K562 (cell line): ENCODE data around the gene CD69. TPM values are rescaled to one million over a fixed set of nuclear protein-coding genes. Genes with fewer than 3 reads are reported as not detected.
A peak's percentile ranks its signal among the peaks of the same experiment; 100 is the strongest.

Experiments
- CGGBP1 ChIP-seq: fragments of 250-450 bp; sonication (Bioruptor Pico); IDR thresholded peaks from 2 replicates; pipeline ENCODE4 v1.9.0; 2021; ENCODE audit warnings: mild to moderate bottlenecking
- ELF1 ChIP-seq: fragments of 200-800 bp; sonication (Bioruptor generic); IDR thresholded peaks from 2 replicates; pipeline ENCODE4 v1.6.1; 2016; ENCODE audit warnings: missing genetic modification characterization, missing compliant biosample characterization
- EZH2 ChIP-seq: IDR thresholded peaks from 2 replicates; pipeline ENCODE4 v1.6.1; 2012; ENCODE audit warnings: low read depth, mild to moderate bottlenecking, inconsistent platforms, low read length, borderline replicate concordance
- JUN ChIP-seq, 2 experiments: sonication (generic) in 1 of 2; formaldehyde crosslinking in 1 of 2; IDR thresholded peaks; 2 replicates each; pipeline versions ENCODE4 v1.6.1 to v1.8.0; 2012 to 2022; ENCODE audit warnings: borderline replicate concordance in 2 of 2, mild to moderate bottlenecking in 2 of 2, improper control_type of control experiment in 1 of 2, low read depth in 1 of 2, low read length in 1 of 2, missing genetic modification reagents in 1 of 2
- JUNB ChIP-seq: fragments of 450-650 bp; formaldehyde crosslinking; conservative IDR thresholded peaks from 2 replicates; pipeline ENCODE4 v1.4.0; 2020; ENCODE audit warnings: mild to moderate bottlenecking
- MEF2D ChIP-seq: conservative IDR thresholded peaks from 2 replicates; pipeline ENCODE4 v1.6.1; 2016; ENCODE audit warnings: low read depth, missing genetic modification characterization, missing compliant biosample characterization
- MYC ChIP-seq, 2 experiments: fragments of 250-450 bp in 1 of 2; sonication (Bioruptor Pico) in 1 of 2; IDR thresholded peaks; 2 replicates each; pipeline versions ENCODE4 v1.5.1 to v1.6.1; 2012 to 2021; ENCODE audit warnings: low read depth in 2 of 2, borderline replicate concordance in 1 of 2, improper control_type of control experiment in 1 of 2, low read length in 1 of 2, mild to moderate bottlenecking in 1 of 2, moderate library complexity in 1 of 2
- NCOA6 ChIP-seq: fragments of 450-650 bp; IDR thresholded peaks from 2 replicates; pipeline ENCODE4 v1.6.1; 2017; ENCODE audit warnings: mild to moderate bottlenecking
- OTX1 ChIP-seq: fragments of 450-650 bp; formaldehyde crosslinking; IDR thresholded peaks from 2 replicates; pipeline ENCODE4 v1.4.0; 2022; ENCODE audit warnings: mild to moderate bottlenecking
- POU5F1 ChIP-seq: fragments of 150-350 bp; IDR thresholded peaks from 2 replicates; pipeline ENCODE4 v1.6.1; 2014; ENCODE audit warnings: borderline replicate concordance, low read length, low read depth, mild to moderate bottlenecking; ENCODE audit not compliant: partially characterized antibody
- RAD21 ChIP-seq, 2 experiments: fragments of 250-450 bp in 1 of 2; fragments of 450-650 bp in 1 of 2; sonication (Bioruptor Pico) in 1 of 2; formaldehyde crosslinking in 1 of 2; IDR thresholded peaks in 1 of 2; conservative IDR thresholded peaks in 1 of 2; 2 replicates each; pipeline versions ENCODE4 v1.4.0 to v1.8.0; 2020 to 2022; ENCODE audit warnings: mild to moderate bottlenecking in 2 of 2, moderate library complexity in 1 of 2
- RBM15 ChIP-seq: fragments of 200-400 bp; formaldehyde crosslinking; IDR thresholded peaks from 2 replicates; pipeline ENCODE4 v1.6.1; 2018; ENCODE audit warnings: mild to moderate bottlenecking, low read length, moderate library complexity; ENCODE audit not compliant: insufficient read depth
- RBM25 ChIP-seq: fragments of 200-400 bp; formaldehyde crosslinking; IDR thresholded peaks from 2 replicates; pipeline ENCODE4 v1.6.1; 2018; ENCODE audit warnings: low read length, low read depth, moderate library complexity; ENCODE audit not compliant: severe bottlenecking
- SAFB ChIP-seq: fragments of 200-400 bp; formaldehyde crosslinking; IDR thresholded peaks from 2 replicates; pipeline ENCODE4 v1.6.1; 2017; ENCODE audit warnings: low read depth, low read length, borderline replicate concordance
- SNIP1 ChIP-seq: fragments of 450-650 bp; IDR thresholded peaks from 2 replicates; pipeline ENCODE4 v1.7.1; 2017; ENCODE audit warnings: low read depth, mild to moderate bottlenecking
- STAT6 ChIP-seq: sonication (generic); formaldehyde crosslinking; IDR thresholded peaks from 2 replicates; pipeline ENCODE4 v1.8.1; 2023; ENCODE audit warnings: mild to moderate bottlenecking, missing genetic modification reagents
- THRAP3 ChIP-seq: fragments of 450-650 bp; IDR thresholded peaks from 2 replicates; pipeline ENCODE4 v1.6.1; 2016; ENCODE audit warnings: mild to moderate bottlenecking, inconsistent platforms, borderline replicate concordance
- ZBTB12 ChIP-seq: fragments of 250-450 bp; sonication (Bioruptor Pico); IDR thresholded peaks from 2 replicates; pipeline ENCODE4 v1.4.0; 2020
- ZKSCAN3 ChIP-seq: fragments of 250-450 bp; sonication (Bioruptor Pico); IDR thresholded peaks from 2 replicates; pipeline ENCODE4 v1.4.0; 2020
- ZNF212 ChIP-seq: fragments of 450-650 bp; formaldehyde crosslinking; IDR thresholded peaks from 2 replicates; pipeline ENCODE4 v1.4.0; 2020; ENCODE audit warnings: mild to moderate bottlenecking
- ZNF3 ChIP-seq: fragments of 250-450 bp; sonication (Bioruptor Pico); IDR thresholded peaks from 2 replicates; pipeline ENCODE4 v1.5.0; 2021; ENCODE audit warnings: mild to moderate bottlenecking, moderate library complexity
- ZNF354B ChIP-seq: fragments of 250-450 bp; sonication (Bioruptor Pico); IDR thresholded peaks from 2 replicates; pipeline ENCODE4 v1.4.0; 2020
- ZNF507 ChIP-seq: conservative IDR thresholded peaks from 2 replicates; pipeline ENCODE4 v1.6.1; 2017; ENCODE audit warnings: missing genetic modification characterization, missing compliant biosample characterization
- ZNF589 ChIP-seq: fragments of 200-800 bp; sonication (Bioruptor generic); IDR thresholded peaks from 2 replicates; pipeline ENCODE4 v1.6.1; 2016; ENCODE audit warnings: low read depth, missing genetic modification characterization, missing compliant biosample characterization
- polyA plus RNA-seq, 8 experiments: library from polyadenylated mRNA; depleted of rRNA in 4 of 8; stranded (reverse) in 5 of 8; unstranded in 3 of 8; fragments of >200 nt; fragmentation: Nextera tagmentation in 2 of 8; fragmentation: Illumina TruSeq in 1 of 8; extraction: Ambion mirVana in 2 of 8; extraction: Trizol in 1 of 8; gene quantifications; 2 replicates each; pipeline versions ENCODE4 v1.2.1 to v1.2.3, GENCODE V29; 2011 to 2014; ENCODE audit warnings: inconsistent platforms in 1 of 8, missing spikeins in 1 of 8
- total RNA-seq, 7 experiments: library from RNA; depleted of rRNA in 6 of 7; stranded (reverse); fragments of >200 nt in 6 of 7; fragmentation: Illumina TruSeq in 2 of 7; extraction: Trizol in 2 of 7; gene quantifications; 2 replicates each; pipeline versions ENCODE4 v1.2.1 to v1.2.3, GENCODE V29; 2011 to 2021; ENCODE audit warnings: low replicate concordance in 1 of 7

Gene CD69
- total and polyA plus RNA-seq, 9 of the 15 experiments (the other 6 are each of a cell fraction or from before 2014, with no cell fraction given) = 11.7 to 243 (median 54.4) TPM

GRCh38 chr12:9751204-9752144 lies 9.2 kb downstream of the CD69 start (continued):
- TF ChIP-seq RBM25 (no peak), ZNF507 (tag) (no peak), CGGBP1 (CRISPR knock-in tag) (no peak), STAT6 (CRISPR knock-in tag) (no peak), ZBTB12 (CRISPR knock-in tag) (no peak), OTX1 (CRISPR knock-in tag) (peak; percentile 98), SAFB (no peak), THRAP3 (no peak), EZH2 (no peak), ZNF354B (CRISPR knock-in tag) (no peak), POU5F1 (no peak), SNIP1 (no peak), RBM15 (no peak), ZNF212 (CRISPR knock-in tag) (no peak), JUN (IDR thresholded peaks at IDR 0.05; ENCODE audit: borderline replicate concordance, low read depth, low read length) (peak; percentile 61; the same call in 1 of the 2 replicates), JUN (CRISPR knock-in tag; IDR thresholded peaks at IDR 0.05; ENCODE audit: borderline replicate concordance) (no peak), NCOA6 (no peak), ELF1 (tag) (no peak), RAD21 (CRISPR knock-in tag; conservative IDR thresholded peaks at IDR 0.05 in 1 of 2, IDR thresholded peaks at IDR 0.05 in 1 of 2) (peak in 1 of 2 experiments; percentile 51; a peak in 2 of 4 replicates), ZKSCAN3 (CRISPR knock-in tag) (no peak), ZNF3 (CRISPR knock-in tag) (peak; percentile 61), MEF2D (tag) (no peak), MYC (IDR thresholded peaks at IDR 0.05; ENCODE audit: low read depth, low read length) (peak; percentile 41; the same call in 1 of the 2 replicates), MYC (CRISPR knock-in tag; IDR thresholded peaks at IDR 0.05; ENCODE audit: borderline replicate concordance, low read depth) (peak; percentile 41; the same call in 1 of the 2 replicates), JUNB (CRISPR knock-in tag) (no peak), ZNF589 (CRISPR knock-in tag) (peak; percentile 58; the same call in 1 of the 2 replicates)
